Measurements from ENCODE around the gene AUTS2.

AUTS2 gene

GRCh38 chr7:70574314-70574834, 976.1 kb downstream of the AUTS2 start:
- H3K4me3 ChIP-seq (ENCODE audit: low read depth, low read length), result no peak overlapping the region
- H3K27me3 ChIP-seq (ENCODE audit: insufficient read depth, low read depth, severe bottlenecking), result no peaks in the 10 kb centered on the region
- no peaks in the 10 kb centered on the region for H3K36me3 ChIP-seq
- DNase-seq, result no peak
- peak overlapping the region; percentile 70 for H3K27ac ChIP-seq
- TF ChIP-seq, protein P1, sequence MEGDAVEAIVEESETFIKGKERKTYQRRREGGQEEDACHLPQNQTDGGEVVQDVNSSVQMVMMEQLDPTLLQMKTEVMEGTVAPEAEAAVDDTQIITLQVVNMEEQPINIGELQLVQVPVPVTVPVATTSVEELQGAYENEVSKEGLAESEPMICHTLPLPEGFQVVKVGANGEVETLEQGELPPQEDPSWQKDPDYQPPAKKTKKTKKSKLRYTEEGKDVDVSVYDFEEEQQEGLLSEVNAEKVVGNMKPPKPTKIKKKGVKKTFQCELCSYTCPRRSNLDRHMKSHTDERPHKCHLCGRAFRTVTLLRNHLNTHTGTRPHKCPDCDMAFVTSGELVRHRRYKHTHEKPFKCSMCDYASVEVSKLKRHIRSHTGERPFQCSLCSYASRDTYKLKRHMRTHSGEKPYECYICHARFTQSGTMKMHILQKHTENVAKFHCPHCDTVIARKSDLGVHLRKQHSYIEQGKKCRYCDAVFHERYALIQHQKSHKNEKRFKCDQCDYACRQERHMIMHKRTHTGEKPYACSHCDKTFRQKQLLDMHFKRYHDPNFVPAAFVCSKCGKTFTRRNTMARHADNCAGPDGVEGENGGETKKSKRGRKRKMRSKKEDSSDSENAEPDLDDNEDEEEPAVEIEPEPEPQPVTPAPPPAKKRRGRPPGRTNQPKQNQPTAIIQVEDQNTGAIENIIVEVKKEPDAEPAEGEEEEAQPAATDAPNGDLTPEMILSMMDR (IDR thresholded peaks at IDR 0.05; ENCODE audit: low read depth, low read length), result no peak
- H3K9me3 ChIP-seq (ENCODE audit: severe bottlenecking), result no peaks in the 10 kb centered on the region

DNA sequence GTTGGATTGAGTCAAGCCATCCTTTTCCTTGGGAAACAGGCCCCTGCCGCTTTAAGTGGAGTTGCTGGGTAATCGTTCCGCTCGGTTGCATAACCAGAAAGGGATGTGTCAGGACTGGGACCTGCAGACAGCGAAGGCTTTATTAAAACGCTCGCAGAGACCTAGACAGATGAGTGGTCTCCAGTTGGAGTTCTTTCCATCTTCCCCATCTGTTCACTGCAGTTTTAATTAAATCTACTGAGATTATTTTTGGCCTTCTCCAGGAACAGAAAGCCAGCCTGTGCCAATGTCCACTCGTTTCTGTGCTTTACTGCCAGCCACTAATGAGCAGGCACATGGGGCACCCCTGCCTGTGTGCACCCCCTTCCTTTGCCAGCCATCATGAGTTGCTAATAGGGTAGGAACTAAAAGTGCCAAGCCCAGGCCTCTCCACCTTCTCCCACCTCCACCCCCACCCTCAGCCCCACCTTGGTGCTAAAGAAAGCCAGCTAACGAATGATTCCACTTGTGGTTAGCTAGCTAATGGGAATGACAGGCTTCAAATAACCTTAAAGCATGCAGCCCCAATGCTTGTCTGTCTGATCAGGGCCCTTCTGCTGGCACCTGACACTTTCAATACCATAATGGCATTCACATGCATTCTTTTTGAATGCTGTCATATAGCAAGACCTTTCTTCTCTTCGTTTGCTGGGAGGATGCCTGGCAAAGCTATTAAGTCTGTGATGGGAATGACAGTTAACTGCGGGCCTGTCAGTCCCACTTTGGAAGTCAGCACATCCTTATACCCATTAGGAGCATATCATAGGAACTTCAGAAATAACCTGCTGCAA, 976.9 kb downstream of the AUTS2 start:
- peak overlapping the region; percentile 70 for H3K27ac ChIP-seq
- H3K4me3 ChIP-seq (ENCODE audit: low read depth, low read length), result no peak overlapping the region
- TF ChIP-seq, protein P1 (IDR thresholded peaks at IDR 0.05; ENCODE audit: low read depth, low read length), result no peak
- H3K36me3 ChIP-seq, result no peaks in the 10 kb centered on the region
- peak; percentile 84 for DNase-seq
- H3K27me3 ChIP-seq (ENCODE audit: insufficient read depth, low read depth, severe bottlenecking), result no peaks in the 10 kb centered on the region
- H3K9me3 ChIP-seq (ENCODE audit: severe bottlenecking), result no peaks in the 10 kb centered on the region

DNA sequence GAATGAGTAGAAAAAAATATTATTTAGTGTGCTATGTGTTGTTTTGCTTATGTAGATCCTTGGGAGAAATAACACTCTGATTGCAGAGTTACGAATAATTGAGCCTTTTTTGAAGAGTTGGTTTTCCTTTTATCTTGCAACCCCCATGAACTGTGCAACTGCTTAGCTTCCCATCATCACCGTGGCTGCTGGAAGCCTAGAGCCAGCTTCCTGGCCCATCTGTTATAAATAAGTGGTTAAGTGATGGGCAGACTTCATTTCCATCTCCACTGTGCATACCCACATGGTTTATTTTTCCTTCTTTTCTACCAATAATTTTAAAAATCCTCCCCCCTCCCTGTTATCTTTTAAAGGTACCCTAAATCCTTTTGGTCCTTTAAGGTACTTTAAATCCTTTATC, 978.8 kb downstream of the AUTS2 start:
- H3K36me3 ChIP-seq, result no peaks in the 10 kb centered on the region
- TF ChIP-seq, protein P1 (IDR thresholded peaks at IDR 0.05; ENCODE audit: low read depth, low read length), result no peak
- no peak overlapping the region for H3K27ac ChIP-seq
- no peaks in the 10 kb centered on the region for H3K27me3 ChIP-seq (ENCODE audit: insufficient read depth, low read depth, severe bottlenecking)
- H3K9me3 ChIP-seq (ENCODE audit: severe bottlenecking), result no peaks in the 10 kb centered on the region
- no peak for DNase-seq
- H3K4me3 ChIP-seq (ENCODE audit: low read depth, low read length), result no peak overlapping the region

- Histone ChIP-seq H3K9me3 (ENCODE audit: severe bottlenecking) (no peaks in the 10 kb centered on the region), H3K27me3 (ENCODE audit: insufficient read depth, low read depth, severe bottlenecking) (no peaks in the 10 kb centered on the region), H3K4me3 (ENCODE audit: low read depth, low read length) (no peak overlapping the region), H3K27ac (no peak overlapping the region), H3K36me3 (no peaks in the 10 kb centered on the region)
- TF ChIP-seq, protein P1 (IDR thresholded peaks at IDR 0.05; ENCODE audit: low read depth, low read length), result no peak
- no peak for DNase-seq
Observed at GRCh38 chr7:70578131-70578530, 979.9 kb downstream of the AUTS2 start.

DNA sequence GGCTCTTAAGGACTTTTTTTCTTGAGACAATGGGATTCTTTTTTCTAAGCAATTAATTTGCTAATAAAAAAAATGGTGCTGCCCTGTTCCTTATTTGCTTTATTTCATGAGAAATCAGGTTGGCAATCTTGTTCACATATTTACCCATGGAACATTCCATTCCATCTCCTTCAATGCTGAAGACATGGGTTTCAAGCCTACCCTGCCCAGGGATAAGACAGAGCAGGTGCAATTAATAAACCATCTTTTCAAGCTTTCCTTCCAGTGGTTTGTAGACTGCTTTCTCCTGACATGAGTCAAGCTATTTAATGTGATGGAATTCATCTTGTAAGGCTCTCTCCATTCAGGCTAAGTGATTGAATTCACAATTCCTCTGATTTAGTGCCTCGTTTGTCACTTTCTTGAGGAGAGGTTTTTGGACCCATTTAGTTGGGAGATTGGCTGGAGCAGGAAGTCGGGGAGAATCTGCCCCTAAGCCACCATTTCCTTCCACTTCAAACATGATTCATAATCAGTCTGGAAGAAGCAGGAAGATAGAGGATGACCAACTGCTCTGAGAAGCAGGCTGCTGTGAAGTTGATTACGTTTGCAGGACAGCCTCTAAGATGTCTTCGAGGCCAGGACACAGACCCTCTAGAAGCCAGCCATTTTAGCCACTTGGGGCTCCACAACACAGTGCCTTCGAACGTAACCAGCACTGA, 981.3 kb downstream of the AUTS2 start:
- no peak overlapping the region for H3K4me3 ChIP-seq (ENCODE audit: low read depth, low read length)
- no peaks in the 10 kb centered on the region for H3K27me3 ChIP-seq (ENCODE audit: insufficient read depth, low read depth, severe bottlenecking)
- no peak overlapping the region for H3K27ac ChIP-seq
- no peaks in the 10 kb centered on the region for H3K36me3 ChIP-seq
- no peak for DNase-seq
- TF ChIP-seq, protein P1 (IDR thresholded peaks at IDR 0.05; ENCODE audit: low read depth, low read length), result no peak
- H3K9me3 ChIP-seq (ENCODE audit: severe bottlenecking), result no peaks in the 10 kb centered on the region
